Mesenteric fat pad (tissue), 1 donor: Measurements from ENCODE around the gene PRDX3. TPM values are rescaled to one million over a fixed set of nuclear protein-coding genes. Genes with fewer than 3 reads are reported as not detected.

Experiments used
- DNase-seq: peaks from one replicate; pipeline ENCODE4 v3.0.0-alpha.2; 2020; ENCODE audit warnings: low spot score
- total RNA-seq: library from RNA; stranded (reverse); fragmentation: NEBNext Ultra II Directional; extraction: Animal tissue kit (Norgen Biotek cat#: 25700); gene quantifications from one replicate; pipeline ENCODE4 v1.2.1, GENCODE V29; 2021
- donor health status: DM: yes; HTN: yes; CAD: no.

Gene PRDX3
- total RNA-seq, 1 donor from 2014 or later = 141 TPM

DNA sequence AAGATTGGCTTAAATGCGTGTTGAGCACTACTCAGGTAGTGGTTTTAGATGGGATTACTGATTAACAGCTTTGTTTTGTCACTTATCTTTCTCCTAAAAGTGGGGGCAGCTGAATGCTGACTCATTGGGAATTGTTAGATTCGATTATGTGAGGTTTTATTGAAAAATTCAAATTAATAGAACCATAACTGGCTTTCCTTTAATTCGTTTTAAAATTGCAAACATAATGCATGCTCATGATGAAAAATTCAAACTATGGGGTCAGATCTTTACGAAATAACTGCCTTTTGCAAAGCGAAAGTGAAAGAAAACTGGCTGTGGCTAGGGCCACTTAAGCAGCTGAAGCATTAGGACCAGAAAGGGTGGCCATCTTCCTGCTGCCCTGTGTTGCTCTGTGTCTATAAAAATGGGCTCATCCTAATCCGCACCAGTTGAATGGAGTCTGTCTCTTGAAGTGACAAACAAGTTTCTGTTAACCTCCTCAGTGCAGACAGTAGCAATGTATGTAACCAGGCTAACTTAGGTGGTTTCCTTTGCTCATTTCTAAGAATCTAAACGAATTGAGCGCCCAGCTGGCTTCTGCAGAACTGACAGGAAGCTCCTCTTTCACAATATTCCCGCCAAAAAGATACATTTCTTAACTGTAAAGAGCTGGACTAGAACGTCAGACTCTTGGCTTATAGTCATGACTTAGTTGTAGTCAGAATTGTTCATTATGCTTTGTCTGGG lies 46.9 kb downstream of the PRDX3 start:
- DNase-seq = no peak

GRCh38 chr10:119129721-119130120 lies 48.9 kb downstream of the PRDX3 start:
- no peak for DNase-seq

DNA sequence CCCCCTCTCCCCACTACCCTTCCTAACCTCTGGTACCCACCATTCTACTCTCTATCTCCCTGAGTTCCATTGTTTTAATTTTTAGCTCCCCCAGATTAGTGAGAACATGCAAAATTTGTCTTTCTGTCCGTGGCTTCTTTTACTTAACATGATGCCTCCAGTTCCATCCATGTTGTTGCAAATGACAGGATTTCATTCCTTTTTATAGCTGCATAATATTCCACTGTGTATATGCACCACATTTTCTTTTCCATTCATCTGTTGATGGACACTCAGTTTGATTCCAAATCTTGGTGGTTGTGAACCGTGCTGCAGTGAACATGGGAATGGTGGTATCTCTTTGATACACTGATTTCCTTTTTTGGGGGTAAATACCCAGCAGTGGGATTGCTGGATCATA lies 52.7 kb downstream of the PRDX3 start:
- DNase-seq = no peak

- DNase-seq = no peak
Measured at GRCh38 chr10:119120875-119121274, 57.7 kb downstream of the PRDX3 start.

DNA sequence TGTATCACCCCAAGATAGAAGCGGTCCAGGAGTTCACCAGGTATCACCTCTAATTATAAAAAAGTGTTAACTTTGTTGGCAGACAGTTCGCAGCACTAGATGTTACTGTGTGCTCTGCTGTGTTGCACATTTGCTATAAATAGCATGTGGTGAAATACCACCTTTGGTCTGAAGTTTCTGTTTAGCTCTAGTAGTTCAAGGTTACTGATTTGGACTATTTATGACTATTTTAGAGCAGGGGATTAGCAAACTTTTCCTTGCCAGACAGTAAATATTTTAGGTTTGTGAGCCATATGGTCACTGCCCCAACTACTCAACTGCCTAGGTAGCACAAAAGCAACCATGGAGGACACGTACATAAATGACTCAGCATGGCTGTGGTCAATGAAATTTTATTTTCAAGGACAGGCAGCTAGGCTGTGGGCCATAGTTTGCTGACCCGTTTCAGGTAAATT lies 58.2 kb downstream of the PRDX3 start:
- DNase-seq = no peak

DNA sequence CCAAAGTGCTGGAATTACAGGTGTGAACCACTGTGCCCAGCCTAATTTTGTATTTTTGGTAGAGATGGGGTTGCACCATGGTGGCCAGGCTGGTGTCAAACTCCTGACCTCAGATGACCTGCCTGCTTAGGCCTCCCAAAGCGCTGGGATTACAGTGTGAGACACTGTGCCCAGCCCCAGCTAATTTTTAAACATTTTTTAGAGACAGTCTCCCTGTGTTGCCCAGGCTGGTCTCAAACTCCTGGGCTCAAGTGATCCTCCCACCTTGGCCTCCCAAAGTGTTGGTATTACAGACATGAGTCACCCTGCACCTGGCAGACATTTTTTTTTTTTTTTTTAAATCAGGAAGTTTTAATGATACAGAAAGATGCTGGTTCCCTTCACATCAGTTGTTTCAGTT lies 59.2 kb downstream of the PRDX3 start:
- no peak for DNase-seq

DNA sequence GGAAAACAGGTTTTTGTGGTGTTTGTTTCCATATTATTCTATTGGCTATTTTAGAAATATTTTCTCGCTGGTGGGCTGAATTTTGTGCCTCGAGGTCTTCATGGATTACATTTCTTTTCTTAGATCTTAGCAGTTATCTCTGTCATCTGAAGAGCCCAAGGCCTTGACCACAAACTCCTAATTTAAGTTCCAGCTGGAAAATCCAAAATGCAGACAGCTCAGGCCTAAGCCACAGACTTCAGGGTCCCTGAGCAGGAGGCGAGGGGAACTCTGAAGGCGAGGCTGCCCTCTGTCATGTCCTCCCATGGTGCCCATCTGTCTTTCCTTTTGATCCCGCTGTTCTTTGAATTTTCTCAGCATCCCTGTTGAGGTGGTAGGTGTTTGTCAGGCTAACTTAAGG lies 60.4 kb downstream of the PRDX3 start:
- no peak for DNase-seq

Other genes starting within 250 kb of the PRDX3 start
- gene NANOS1, start 149.1 kb downstream of the PRDX3 start, total RNA-seq = 54.3 TPM
- 159 TPM for gene EIF3A, start 98.0 kb downstream of the PRDX3 start, total RNA-seq
- 49.4 TPM for gene DENND10, start 74.7 kb downstream of the PRDX3 start, total RNA-seq
- gene SFXN4, start 13.1 kb downstream of the PRDX3 start, total RNA-seq = 18.5 TPM
- gene GRK5, start 28.8 kb upstream of the PRDX3 start, total RNA-seq = 20.2 TPM